Activated CD4-positive, CD25-positive, alpha-beta regulatory T cell (primary cell): ENCODE data around the gene SHISA6.

Source experiments
- DNase-seq, 4 experiments: peaks; one replicate each; lab custom pipeline; 2025; lab: John Stamatoyannopoulos, UW

The SHISA6 gene

GRCh38 chr17:11353601-11354000 is 112.6 kb downstream of the SHISA6 start:
- no peak for DNase-seq

- no peak for DNase-seq
These were observed 115.4 kb downstream of the SHISA6 start for GRCh38 chr17:11356371-11356770.

- no peak for DNase-seq
These were observed 122.6 kb downstream of the SHISA6 start for GRCh38 chr17:11363565-11364117.

GRCh38 chr17:11366272-11366850 is 125.3 kb downstream of the SHISA6 start:
- no peak for DNase-seq

GRCh38 chr17:11369575-11369974 is 128.6 kb downstream of the SHISA6 start:
- no peak for DNase-seq

GRCh38 chr17:11372692-11373091 is 131.7 kb downstream of the SHISA6 start:
- no peak for DNase-seq

- no peak for DNase-seq
These were observed 137.5 kb downstream of the SHISA6 start for GRCh38 chr17:11378506-11378905.

GRCh38 chr17:11380761-11381160 is 139.7 kb downstream of the SHISA6 start:
- no peak for DNase-seq

- DNase-seq = no peak
These were observed 142.1 kb downstream of the SHISA6 start for GRCh38 chr17:11383157-11383556.

GRCh38 chr17:11384131-11384530 is 143.1 kb downstream of the SHISA6 start:
- DNase-seq = no peak

- DNase-seq = no peak
These were observed 146.6 kb downstream of the SHISA6 start for GRCh38 chr17:11387610-11388009.

- DNase-seq = no peak
These were observed 147.0 kb downstream of the SHISA6 start for GRCh38 chr17:11388054-11388453.

- no peak for DNase-seq
These were observed 148.6 kb downstream of the SHISA6 start for GRCh38 chr17:11389583-11389982.

- DNase-seq = no peak
These were observed 150.1 kb downstream of the SHISA6 start for GRCh38 chr17:11391134-11391533.

GRCh38 chr17:11404431-11405276 is 163.6 kb downstream of the SHISA6 start:
- no peak for DNase-seq

GRCh38 chr17:11406716-11407115 is 165.7 kb downstream of the SHISA6 start:
- DNase-seq = no peak

- DNase-seq = no peak
These were observed 171.6 kb downstream of the SHISA6 start for GRCh38 chr17:11412654-11413053.

GRCh38 chr17:11418342-11418741 is 177.3 kb downstream of the SHISA6 start:
- DNase-seq = no peak

GRCh38 chr17:11430751-11431150 is 189.7 kb downstream of the SHISA6 start:
- no peak for DNase-seq

- DNase-seq = no peak
These were observed 197.7 kb downstream of the SHISA6 start for GRCh38 chr17:11438673-11439072.

GRCh38 chr17:11441004-11441403 is 200.0 kb downstream of the SHISA6 start:
- no peak for DNase-seq

- DNase-seq = no peak
These were observed 205.3 kb downstream of the SHISA6 start for GRCh38 chr17:11446316-11446715.

- no peak for DNase-seq
These were observed 213.1 kb downstream of the SHISA6 start for GRCh38 chr17:11454096-11454495.
